HG03575 (cell line): ENCODE data around the gene DDX11.
"Not testable (repeated sequence)": the region's sequence is repeated elsewhere in the genome, so short reads cannot be mapped to it uniquely, and the experiment has no call there.

Source experiments
- ATAC-seq: cut with Tn5 transposase; IDR thresholded peaks from one replicate; pipeline ENCODE4 v1.9.1; 2021; ENCODE audit not compliant: unreplicated experiment, insufficient number of reproducible peaks, low FRiP score; ENCODE audit errors: extremely low read depth

Gene DDX11

DNA sequence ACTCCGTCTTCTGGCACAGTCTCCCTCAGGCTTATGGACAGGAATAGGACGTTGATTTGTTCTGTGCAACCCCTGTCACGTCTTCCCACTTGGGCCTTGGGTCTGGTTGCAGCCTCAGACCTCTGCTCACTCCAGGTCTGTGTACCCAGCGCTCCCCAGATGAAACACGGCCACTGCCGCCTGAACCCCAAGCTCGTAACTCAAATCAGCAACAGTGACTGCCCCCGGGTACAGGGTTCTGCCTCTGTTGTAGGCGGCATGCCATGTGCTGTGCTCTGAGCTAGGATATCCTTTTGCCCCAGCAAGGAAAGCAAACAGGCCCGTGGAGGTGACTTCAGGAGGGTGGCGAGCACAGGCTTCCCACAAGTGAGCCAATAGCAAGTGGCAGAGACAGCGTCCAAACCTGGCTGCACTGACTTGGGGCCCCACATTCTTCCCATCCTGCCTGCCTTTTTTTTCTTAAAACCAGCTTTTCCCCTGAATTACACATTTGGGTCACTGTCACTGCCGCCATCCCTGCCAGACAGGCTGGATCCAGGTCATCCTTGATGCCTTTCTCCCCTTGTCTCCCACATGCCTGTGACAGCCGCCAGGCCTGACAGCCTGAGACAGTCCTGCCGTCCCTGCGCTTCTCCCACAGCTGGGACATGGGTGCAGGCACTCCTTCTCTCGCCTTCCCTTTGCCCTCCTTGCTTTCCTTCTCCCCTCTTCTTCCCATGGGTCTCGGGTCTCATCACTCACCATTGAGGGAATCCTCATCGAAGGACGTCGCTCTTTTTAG, 21.6 kb downstream of the DDX11 start:
- not testable (repeated sequence) for ATAC-seq

DNA sequence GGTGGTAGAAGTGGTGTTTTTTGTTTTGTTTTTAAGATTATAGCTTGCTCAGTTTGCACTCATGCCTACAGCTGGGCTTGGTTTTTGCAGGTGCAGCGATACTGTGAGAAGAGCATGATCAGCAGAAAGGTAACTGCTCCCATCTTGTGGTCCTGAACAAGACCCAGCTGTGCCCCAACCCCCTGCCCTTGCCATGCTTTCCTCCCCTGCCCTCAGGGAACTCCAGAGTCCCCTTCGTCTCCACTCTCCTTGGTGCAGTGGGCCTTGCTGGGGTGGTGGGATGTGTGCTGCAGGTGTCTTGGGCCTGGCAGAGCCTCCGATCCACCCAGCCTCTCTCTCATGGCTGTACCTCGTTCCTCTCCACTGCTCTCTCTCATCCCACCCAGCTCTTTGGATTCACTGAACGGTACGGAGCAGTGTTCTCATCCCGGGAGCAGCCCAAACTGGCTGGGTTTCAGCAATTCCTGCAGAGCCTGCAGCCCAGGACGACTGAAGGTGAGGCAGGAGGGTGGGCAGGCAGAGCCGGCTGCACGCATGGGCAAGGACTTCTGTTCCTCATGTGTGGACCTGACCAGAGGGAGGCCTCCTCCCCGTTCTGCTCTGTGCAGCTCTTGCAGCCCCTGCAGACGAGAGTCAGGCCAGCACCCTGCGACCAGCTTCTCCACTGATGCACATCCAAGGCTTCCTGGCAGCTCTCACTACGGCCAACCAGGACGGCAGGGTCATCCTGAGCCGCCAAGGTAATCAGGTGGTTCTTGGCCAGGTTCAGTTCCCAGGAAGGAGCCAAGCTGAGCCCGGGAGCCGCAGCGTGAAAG, 22.8 kb downstream of the DDX11 start:
- ATAC-seq, result not testable (repeated sequence)

DNA sequence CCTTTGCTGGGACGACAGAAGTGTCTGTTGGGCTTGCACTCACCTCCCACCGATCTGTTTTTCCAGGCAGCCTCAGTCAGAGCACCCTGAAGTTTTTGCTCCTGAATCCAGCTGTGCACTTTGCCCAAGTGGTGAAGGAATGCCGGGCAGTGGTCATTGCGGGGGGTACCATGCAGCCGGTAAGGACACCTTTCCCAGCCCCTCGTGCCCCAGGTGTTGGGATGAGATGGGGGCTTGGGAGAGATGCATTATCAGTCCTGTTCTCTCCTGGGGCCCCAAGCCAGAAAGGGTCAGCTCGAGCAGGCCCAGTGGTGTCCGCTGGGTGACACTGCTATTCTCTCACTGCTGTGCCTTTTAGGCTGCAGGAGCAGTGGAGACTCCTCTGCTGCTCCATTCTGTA, 24.2 kb downstream of the DDX11 start:
- not testable (repeated sequence) for ATAC-seq

DNA sequence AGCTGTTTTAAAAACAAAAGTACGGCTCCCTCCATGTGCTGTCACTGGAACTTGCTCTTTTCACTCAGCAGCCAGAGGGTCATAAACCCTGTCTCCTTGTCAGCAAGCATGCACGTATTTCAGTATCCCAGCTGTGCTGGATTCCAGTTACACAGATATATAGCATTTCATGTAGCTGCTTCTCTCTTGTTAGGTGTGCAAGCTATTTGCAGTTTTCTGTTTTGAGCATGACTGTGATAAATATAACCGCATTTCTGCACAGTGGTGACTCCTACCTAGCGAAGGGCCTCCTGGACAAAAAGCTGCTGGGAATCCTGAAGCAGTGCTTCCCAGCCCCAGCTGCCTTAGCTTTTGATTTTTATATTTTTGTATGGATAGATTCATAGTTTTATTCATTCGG, 24.7 kb downstream of the DDX11 start:
- not testable (repeated sequence) for ATAC-seq

DNA sequence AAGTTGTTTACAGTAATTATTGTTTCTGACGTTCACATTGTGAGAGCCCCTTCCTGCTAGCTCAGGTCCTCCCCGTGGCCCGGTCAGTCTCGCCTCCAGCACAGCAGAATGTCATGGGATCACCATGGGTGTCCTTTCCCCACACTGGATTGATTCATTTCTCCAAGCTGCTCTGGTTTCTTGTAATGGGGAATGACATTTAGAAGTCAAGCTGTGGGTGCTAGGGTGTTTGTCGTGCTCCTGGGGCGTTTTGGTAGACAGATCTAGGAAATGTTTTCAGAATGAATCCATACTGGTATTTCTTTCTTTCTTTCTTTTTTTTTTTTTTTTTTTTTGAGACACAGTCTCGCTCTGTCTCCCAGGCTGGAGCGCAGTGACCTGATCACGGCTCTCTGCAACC, 25.1 kb downstream of the DDX11 start:
- ATAC-seq, result not testable (repeated sequence)

DNA sequence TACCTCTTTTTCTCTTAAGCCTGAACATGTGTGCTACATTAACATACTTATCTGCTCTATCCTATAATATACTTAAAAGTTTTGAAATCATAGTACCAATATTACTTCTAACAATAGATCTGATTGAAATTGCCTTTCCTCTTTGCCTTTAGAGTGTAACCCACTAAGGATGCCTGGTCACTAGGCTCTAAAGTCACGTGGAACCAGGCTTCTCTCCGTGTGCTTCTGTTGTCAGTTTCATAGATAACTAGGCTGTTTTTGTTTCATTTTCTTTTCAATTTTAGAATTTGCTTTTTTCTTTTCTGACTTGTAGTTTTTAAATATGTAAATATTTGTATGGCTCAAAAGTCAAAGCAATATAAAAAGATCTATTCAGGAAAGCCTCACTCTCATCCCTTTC, 25.8 kb downstream of the DDX11 start:
- not testable (repeated sequence) for ATAC-seq

DNA sequence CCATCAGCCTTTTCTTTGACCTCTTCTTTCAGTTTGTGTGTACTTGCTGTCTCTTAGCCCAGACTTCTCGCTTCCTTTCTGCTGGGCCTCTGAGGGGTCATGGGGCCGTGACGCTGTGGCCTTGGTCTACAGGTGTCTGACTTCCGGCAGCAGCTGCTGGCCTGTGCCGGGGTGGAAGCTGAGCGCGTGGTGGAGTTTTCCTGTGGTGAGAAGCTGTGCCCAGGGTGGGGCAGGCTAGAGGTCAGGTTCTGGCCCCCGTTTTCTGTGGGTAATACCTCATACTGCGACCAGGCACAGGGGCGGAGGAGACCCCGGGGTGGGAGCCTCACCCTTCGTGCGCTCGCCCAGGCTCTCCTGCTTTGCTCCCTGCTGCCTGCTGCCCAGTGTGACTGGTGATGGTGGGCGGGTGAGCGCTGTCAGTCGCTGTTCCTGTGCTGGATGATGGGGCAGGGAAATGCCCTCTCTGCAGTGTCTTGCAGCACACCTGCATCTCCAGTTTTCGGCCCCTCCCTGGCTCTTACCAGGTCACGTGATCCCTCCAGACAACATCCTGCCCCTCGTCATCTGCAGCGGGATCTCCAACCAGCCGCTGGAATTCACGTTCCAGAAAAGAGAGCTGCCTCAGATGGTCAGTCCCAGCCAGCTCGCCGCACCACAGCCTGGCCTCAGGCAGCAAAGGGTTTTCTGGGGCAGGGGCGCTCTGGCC, 27.0 kb downstream of the DDX11 start:
- not testable (repeated sequence) for ATAC-seq

DNA sequence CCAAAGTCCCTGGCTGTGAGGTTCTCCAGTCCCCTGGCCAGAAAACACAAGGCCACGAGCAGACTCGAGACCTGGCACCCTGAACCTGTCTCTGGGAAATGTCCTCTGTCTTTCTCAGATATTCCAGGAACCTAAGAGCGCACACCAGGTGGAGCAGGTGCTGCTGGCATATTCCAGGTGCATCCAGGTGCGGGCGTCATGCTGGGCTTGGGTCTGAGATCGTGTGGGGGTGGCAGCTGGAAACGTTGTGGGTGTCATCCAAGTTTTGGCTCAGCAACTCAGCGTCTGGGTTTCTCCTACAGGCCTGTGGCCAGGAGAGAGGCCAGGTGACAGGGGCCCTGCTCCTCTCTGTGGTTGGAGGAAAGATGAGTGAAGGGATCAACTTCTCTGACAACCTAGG, 28.5 kb downstream of the DDX11 start:
- not testable (repeated sequence) for ATAC-seq

DNA sequence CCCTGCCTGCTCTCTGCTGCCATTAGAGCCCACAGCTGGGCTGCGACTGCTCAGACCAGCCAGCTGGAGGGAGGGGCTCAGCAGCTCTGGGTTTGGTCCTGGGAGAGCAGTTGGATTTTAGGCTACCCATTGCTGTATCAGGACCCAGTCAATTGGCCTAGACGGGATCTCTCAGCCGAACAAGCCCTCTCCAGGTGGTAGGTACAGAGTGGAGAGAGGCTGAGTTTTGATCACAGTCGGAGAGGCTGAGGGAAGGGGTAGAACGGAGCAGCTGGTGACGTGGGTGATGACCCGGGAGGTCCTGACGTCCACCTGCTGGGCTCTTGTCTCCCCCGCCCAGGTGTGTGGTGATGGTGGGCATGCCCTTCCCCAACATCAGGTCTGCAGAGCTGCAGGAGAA, 28.9 kb downstream of the DDX11 start:
- not testable (repeated sequence) for ATAC-seq

DNA sequence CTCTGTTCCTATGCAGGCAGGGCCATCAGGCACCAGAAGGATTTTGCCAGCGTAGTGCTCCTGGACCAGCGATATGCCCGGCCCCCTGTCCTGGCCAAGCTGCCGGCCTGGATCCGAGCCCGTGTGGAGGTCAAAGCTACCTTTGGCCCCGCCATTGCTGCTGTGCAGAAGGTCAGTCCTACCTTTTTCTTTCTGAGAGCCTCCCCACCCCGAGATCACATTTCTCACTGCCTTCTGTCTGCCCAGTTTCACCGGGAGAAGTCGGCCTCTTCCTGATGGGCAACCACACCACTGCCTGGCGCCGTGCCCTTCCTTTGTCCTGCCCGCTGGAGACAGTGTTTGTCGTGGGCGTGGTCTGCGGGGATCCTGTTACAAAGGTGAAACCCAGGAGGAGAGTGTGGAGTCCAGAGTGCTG, 29.9 kb downstream of the DDX11 start:
- ATAC-seq, result not testable (repeated sequence)

DNA sequence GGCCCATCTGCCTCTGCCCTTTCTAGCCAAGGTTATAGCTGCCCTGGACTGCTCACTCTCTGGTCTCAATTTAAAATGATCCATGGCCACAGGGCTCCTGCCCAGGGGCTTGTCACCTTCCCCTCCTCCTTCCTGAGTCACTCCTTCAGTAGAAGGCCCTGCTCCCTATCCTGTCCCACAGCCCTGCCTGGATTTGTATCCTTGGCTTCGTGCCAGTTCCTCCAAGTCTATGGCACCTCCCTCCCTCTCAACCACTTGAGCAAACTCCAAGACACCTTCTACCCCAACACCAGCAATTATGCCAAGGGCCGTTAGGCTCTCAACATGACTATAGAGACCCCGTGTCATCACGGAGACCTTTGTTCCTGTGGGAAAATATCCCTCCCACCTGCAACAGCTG, 30.6 kb downstream of the DDX11 start:
- not testable (repeated sequence) for ATAC-seq

DNA sequence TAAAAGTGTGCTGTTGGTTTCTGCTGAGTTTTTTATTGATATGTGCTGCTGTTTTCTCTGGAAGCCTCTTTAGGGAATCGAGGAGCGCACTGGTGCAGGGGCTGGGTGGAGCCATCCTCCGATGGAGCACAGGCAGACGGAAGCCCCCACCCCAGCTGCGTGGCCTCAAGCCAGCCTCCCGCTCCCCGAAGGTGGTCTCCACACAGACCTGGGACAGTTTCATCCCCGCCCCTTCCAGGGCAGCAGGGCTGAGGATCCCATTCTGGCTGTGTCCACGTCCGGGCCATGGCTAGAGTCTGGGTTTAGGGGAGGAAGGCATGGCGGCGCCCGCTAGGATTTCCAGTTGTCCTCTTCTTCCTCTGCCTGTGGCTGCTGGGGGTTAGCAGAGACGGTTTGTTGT, 31.1 kb downstream of the DDX11 start:
- ATAC-seq, result not testable (repeated sequence)

DNA sequence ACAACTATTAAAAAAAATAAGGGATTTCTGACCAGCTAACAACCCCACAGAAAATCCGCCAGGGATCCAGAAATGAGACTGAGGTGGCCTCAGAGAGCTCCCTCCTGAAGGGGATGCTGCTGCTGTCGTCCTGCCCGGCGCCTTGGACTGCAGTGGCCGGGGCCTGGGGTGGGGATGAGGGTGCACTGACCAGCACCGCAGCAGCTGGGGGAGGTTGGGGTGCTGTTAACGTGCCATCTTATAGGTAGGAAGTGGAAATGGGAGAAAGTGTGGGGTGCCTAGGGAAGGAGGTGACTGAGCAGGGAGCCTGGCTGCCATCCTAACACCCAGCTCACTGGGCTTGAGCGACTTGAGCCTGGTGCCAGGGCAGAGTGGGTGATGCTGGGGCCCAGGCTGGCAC, 32.0 kb downstream of the DDX11 start:
- ATAC-seq, result no peak

DNA sequence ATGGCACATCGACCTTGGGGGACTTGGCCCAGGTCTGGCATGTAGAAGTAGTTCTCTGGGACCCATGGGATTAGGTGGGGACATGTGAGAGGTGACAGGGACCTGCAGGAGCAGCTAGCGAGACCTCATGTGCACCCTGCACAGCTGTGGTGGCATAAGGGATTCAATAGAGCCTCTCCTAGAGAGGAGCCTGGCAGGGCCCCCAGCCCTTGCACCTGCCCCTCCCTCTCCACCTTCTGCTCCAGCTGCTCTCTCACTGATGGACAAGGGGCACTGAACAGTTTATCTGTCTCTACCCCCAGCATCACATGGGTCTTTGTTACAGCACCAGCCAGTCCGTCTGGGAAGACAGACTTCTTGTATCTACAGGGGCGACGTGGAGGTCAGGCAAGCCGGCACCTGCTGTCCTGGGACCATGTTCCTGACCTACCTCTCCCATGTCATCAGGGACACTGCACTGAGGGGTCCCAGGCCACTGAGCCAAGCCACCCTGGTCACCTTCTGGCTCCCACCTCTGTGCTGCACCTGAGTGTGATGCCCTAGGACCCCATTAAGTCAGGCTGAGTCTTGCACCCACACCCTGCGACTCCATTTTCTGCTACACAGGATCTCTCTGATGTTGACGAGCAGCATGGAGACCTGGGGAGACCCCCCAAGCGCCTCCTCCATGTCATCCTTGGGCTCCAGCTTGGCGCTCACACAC, 32.6 kb downstream of the DDX11 start:
- no peak for ATAC-seq

DNA sequence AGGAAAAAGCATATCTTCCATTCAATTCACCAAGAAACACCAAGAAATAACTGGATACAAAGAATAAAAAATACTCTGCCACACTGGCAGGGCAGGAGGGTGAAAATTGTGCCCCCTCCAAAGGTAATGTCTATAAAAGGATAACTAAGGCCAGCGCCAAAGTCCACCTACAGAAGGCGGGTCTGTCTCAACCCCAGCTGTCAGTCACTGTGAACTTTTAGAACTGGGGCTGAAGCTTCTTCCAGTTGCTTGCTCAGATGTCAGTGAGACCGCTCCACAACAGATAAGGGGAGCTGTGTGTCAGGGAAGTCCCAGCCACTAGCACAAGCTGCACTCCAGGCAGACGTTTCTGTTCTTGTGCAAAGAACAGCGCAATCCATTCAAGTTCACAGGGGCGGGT, 36.1 kb downstream of the DDX11 start:
- not testable (repeated sequence) for ATAC-seq

DNA sequence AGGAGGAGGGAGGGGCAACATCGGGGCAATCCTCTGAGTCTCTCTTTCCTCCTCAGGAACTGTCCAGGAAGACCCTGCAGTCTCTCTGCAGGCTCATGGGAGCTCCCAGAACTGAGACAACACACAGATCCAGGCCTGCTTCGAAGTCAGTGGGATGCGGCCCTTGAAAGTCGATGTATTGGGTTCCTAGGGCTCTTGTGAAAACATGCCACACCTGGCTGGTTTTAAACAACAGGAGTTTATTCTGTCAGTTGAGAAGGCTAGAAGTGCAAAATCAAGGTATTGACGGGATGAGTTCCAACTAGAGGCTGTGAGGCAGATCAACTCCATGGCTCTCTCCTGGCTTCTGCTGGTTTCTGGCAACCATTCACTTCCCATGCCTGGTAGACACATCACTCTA, 36.6 kb downstream of the DDX11 start:
- not testable (repeated sequence) for ATAC-seq

DNA sequence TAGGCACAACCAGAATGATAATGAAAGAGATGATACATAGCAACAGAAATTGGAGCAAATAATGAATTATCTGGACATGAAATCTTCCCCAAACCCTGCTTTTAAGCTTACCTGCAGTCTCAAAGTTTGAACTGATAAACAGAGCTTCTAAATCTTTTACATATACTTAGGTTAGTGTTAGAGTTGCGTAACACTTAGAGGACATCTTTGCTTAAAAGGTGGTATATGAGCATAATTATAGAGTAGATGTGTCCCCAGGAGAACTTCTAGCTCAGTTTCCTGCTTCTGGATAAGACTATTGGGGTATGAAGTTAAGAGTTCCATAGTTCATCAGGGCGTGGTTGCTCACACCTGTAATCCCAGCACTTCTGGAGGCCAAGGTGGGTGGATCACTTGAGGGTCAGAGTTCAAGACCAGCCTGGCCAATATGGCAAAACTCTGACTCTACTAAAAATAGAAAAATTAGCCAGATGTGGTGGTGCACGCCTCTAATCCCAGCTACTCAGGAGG, 41.5 kb downstream of the DDX11 start:
- not testable (repeated sequence) for ATAC-seq

DNA sequence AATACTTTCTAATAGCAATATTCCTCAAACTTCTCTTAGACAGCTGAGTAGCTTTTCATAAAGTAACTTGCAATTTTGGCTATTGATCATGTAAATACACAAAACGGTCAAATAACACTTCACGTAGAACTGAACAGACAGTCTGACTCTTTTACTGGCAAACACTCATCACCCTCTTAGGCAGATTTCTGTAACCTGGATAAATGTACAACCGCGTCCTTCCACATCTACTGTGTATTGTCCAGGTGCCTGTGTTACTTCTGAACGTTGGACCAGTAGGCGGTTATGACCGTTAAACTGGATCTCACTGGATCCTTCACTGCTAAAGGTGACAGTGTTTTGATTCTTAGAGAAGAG, 43.2 kb downstream of the DDX11 start:
- ATAC-seq, result not testable (repeated sequence)
